ENCODE data around the gene ENSA. TPM values are rescaled to one million over a fixed set of nuclear protein-coding genes. Genes with fewer than 3 reads are reported as not detected.

Gene ENSA
- total RNA-seq, 1 experiment from 2014 or later, result 194 TPM

Other genes with a start within 250 kb of the ENSA start
- gene TARS2, start 142.2 kb downstream of the ENSA start, total RNA-seq (2014; rRNA removed), result 56.2 and 61.6 TPM in 2 replicates
- gene ECM1, start 121.5 kb downstream of the ENSA start, total RNA-seq (2014; rRNA removed), result 2.3 and 3.7 TPM in 2 replicates
- 0.73 TPM in 1 of 2 replicates, not detected in the other for gene FALEC, start 113.9 kb downstream of the ENSA start, total RNA-seq (2014; rRNA removed)
- gene ADAMTSL4, start 80.2 kb downstream of the ENSA start, total RNA-seq (2014; rRNA removed), result 0.81 and 0.87 TPM in 2 replicates
- gene MCL1, start 50.0 kb downstream of the ENSA start, total RNA-seq (2014; rRNA removed), result 285 and 376 TPM in 2 replicates
- gene GOLPH3L, start 67.5 kb upstream of the ENSA start, total RNA-seq (2014; rRNA removed), result 9.6 and 15.6 TPM in 2 replicates
- gene HORMAD1, start 91.3 kb upstream of the ENSA start, total RNA-seq (2014; rRNA removed), result not detected in 2 replicates
- gene CTSS, start 136.2 kb upstream of the ENSA start, total RNA-seq (2014; rRNA removed), result 0.46 TPM in 1 of 2 replicates, not detected in the other
- 2.0 and 5.6 TPM in 2 replicates for gene CTSK, start 178.6 kb upstream of the ENSA start, total RNA-seq (2014; rRNA removed)
- 16.7 and 18.5 TPM in 2 replicates for gene ARNT, start 247.0 kb upstream of the ENSA start, total RNA-seq (2014; rRNA removed)